ENCODE data around the gene TRPV4.

Gene TRPV4

GRCh38 chr12:109752117-109753053, 80.8 kb downstream of the TRPV4 start:
- TF ChIP-seq CTCF (IDR thresholded peaks at IDR 0.05; ENCODE audit: insufficient read depth, low read depth, low read length, missing control alignments): no peak
- H3K4me3 ChIP-seq (ENCODE audit: low read depth, low read length): no peak overlapping the region
- DNase-seq (ENCODE audit: low read depth): no peak

- no peak overlapping the region for H3K4me3 ChIP-seq (ENCODE audit: low read depth, low read length)
- no peak for TF ChIP-seq CTCF (IDR thresholded peaks at IDR 0.05; ENCODE audit: insufficient read depth, low read depth, low read length, missing control alignments)
- no peak for DNase-seq (ENCODE audit: low read depth)
Measured at GRCh38 chr12:109744986-109745942, 87.9 kb downstream of the TRPV4 start.

- no peak for TF ChIP-seq CTCF (IDR thresholded peaks at IDR 0.05; ENCODE audit: insufficient read depth, low read depth, low read length, missing control alignments)
- no peak for DNase-seq (ENCODE audit: low read depth)
- no peak overlapping the region for H3K4me3 ChIP-seq (ENCODE audit: low read depth, low read length)
Measured at GRCh38 chr12:109744026-109744425, 89.2 kb downstream of the TRPV4 start.

GRCh38 chr12:109743076-109743910, 89.9 kb downstream of the TRPV4 start:
- DNase-seq (ENCODE audit: low read depth): no peak
- TF ChIP-seq CTCF (IDR thresholded peaks at IDR 0.05; ENCODE audit: insufficient read depth, low read depth, low read length, missing control alignments): no peak
- no peak overlapping the region for H3K4me3 ChIP-seq (ENCODE audit: low read depth, low read length)

GRCh38 chr12:109741970-109742703, 91.1 kb downstream of the TRPV4 start:
- no peak for TF ChIP-seq CTCF (IDR thresholded peaks at IDR 0.05; ENCODE audit: insufficient read depth, low read depth, low read length, missing control alignments)
- no peak overlapping the region for H3K4me3 ChIP-seq (ENCODE audit: low read depth, low read length)
- DNase-seq (ENCODE audit: low read depth): no peak
